ENCODE data around the gene CLTA.
A peak's percentile ranks its signal among the peaks of the same experiment; 100 is the strongest.

CLTA gene

DNA sequence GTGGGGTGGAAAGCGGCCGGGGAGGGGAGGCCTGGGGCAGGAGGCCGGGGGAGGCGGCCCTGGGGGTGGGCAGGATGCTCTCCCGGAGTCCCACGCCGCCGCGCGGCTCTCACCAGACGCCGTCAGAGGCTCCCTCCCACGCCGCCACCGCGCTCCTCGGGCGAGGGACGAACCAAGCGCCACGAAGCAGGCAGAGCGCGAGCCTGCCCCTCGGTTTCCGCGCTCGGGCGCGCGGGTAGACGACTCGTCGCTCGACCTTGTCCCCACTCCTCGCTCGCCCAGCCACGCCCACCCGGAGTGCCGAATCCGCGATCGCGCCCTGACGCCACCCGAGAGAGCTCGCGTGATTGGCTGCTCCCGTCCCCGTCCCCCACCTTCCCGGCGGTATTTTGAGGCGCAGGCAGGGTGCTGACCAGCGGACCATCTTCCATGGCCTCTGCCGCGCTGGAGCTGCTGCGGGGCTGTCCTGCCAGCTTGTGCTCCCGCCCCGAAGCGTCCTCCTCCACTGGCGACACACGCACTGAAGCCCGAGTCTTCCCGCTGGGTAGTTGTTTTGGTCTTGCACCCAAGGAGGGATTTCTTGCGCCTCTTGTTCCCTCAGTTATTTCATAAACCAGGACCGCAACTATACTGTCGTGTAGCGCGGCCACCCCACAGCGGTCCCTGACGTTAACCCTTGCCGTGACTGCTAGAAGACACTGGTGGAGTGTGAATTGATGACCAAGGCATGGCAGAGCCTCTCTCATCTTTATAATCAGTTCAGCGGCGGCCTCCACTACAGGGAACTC, 67.7 kb downstream of the CLTA start, which contains the start of gene GNE:
Gene GNE (minus strand): TSS at position 241 of the 788 bp plus-strand sequence. CDS start 9,093 bp downstream, outside the sequence.
- Histone ChIP-seq H3K4me1 (no peaks in the 10 kb centered on the region), H3K36me3 (ENCODE audit: control insufficient read depth, insufficient read depth, low read length) (no peaks in the 10 kb centered on the region), H3K4me3 (ENCODE audit: low read depth, low read length) (peak within 1 kb of the TSS; percentile 90), H3K27ac (peak within 1 kb of the TSS; percentile 80), H3K9ac (no peak within 1 kb of the TSS), H3K4me2 (ENCODE audit: low read length) (peak within 1 kb of the TSS; percentile 83), H3K79me2 (no peaks in the 10 kb centered on the region), H2AFZ (peak within 1 kb of the TSS; percentile 86), H3K27me3 (ENCODE audit: control insufficient read depth, insufficient read depth, low read length) (no peaks in the 10 kb centered on the region), H3K9me3 (ENCODE audit: control insufficient read depth, low read length) (no peaks in the 10 kb centered on the region)
- TF ChIP-seq CTCF (IDR thresholded peaks at IDR 0.05), result no peak

- Histone ChIP-seq H2AFZ (peak overlapping the region; percentile 86), H3K79me2 (no peaks in the 10 kb centered on the region), H3K4me2 (ENCODE audit: low read length) (peak overlapping the region; percentile 83), H3K9me3 (ENCODE audit: control insufficient read depth, low read length) (no peaks in the 10 kb centered on the region), H3K27ac (peak overlapping the region; percentile 80), H3K4me1 (no peaks in the 10 kb centered on the region), H3K4me3 (ENCODE audit: low read depth, low read length) (peak overlapping the region; percentile 90), H3K36me3 (ENCODE audit: control insufficient read depth, insufficient read depth, low read length) (no peaks in the 10 kb centered on the region), H3K9ac (no peak overlapping the region), H3K27me3 (ENCODE audit: control insufficient read depth, insufficient read depth, low read length) (no peaks in the 10 kb centered on the region)
- TF ChIP-seq CTCF (IDR thresholded peaks at IDR 0.05), result no peak
Observed at GRCh38 chr9:36258996-36259533, 68.3 kb downstream of the CLTA start.

All from parathyroid adenoma (tissue), 2 donors.